ENCODE results near the gene DENND1B. TPM values are rescaled to one million over a fixed set of nuclear protein-coding genes. Genes with fewer than 3 reads are reported as not detected.

DENND1B gene
- total RNA-seq, 1 experiment from 2014 or later = 6.3 TPM

- WGBS (ENCODE audit: extremely low coverage, insufficient read length, low lambda C conversion rate) = no CpG with 5 or more reads among the region's 3 CpGs
- Histone ChIP-seq H3K27ac (ENCODE audit: insufficient read length, low read depth, low read length) (no peak overlapping the region), H3T11ph (ENCODE audit: low read length) (no peak overlapping the region), H2AFZ (ENCODE audit: low read length) (no peak overlapping the region), H3K79me1 (ENCODE audit: insufficient read depth, low read depth, low read length, poor library complexity, severe bottlenecking) (no peaks in the 10 kb centered on the region), H4K20me1 (ENCODE audit: control insufficient read depth, insufficient read depth, insufficient read length) (no peaks in the 10 kb centered on the region), H3K27me3 (ENCODE audit: insufficient read depth, low read length) (no peaks in the 10 kb centered on the region), H4K91ac (ENCODE audit: insufficient read length, low read depth, low read length) (no peak overlapping the region), H2BK12ac (ENCODE audit: insufficient read length, low read depth, low read length) (no peak overlapping the region), H2BK20ac (ENCODE audit: low read depth, low read length, poor library complexity, severe bottlenecking) (no peak overlapping the region), H2BK120ac (ENCODE audit: low read depth, low read length, poor library complexity, severe bottlenecking) (no peak overlapping the region), H4K8ac (replicated peaks; ENCODE audit: insufficient read length, low read depth, low read length) (no peak overlapping the region), H3K14ac (ENCODE audit: insufficient read depth, low read length) (no peak overlapping the region), H2AK5ac (ENCODE audit: insufficient read length, low read length) (no peak overlapping the region), H2BK15ac (ENCODE audit: low read depth, low read length) (no peak overlapping the region), H3K4me1 (ENCODE audit: insufficient read depth, low read length) (peaks cover 7% of the 10 kb centered on the region), H3K23ac (ENCODE audit: insufficient read length, low read depth, low read length) (no peak overlapping the region), H2BK5ac (ENCODE audit: insufficient read length, low read length) (no peak overlapping the region), H3K4ac (ENCODE audit: low read depth, low read length) (no peak overlapping the region), H4K5ac (ENCODE audit: insufficient read length, low read depth, low read length) (no peak overlapping the region), H3K9ac (ENCODE audit: extremely low read depth, insufficient read length, low read length) (no peak overlapping the region), H3K79me2 (ENCODE audit: insufficient read depth, low read length) (no peaks in the 10 kb centered on the region), H3K56ac (ENCODE audit: insufficient read length, low read depth, low read length) (no peak overlapping the region), H3K18ac (ENCODE audit: insufficient read length, low read depth, low read length) (no peak overlapping the region), H3K4me2 (ENCODE audit: insufficient read depth, insufficient read length, low read length) (no peak overlapping the region), H3K9me3 (ENCODE audit: control insufficient read depth, low read depth, low read length) (no peaks in the 10 kb centered on the region), H3K23me2 (ENCODE audit: insufficient read length, low read depth, low read length, poor library complexity, severe bottlenecking) (no peaks in the 10 kb centered on the region)
- Mint-ChIP-seq H3K9me3 (peaks cover 0 to 3% of the 10 kb centered on the region in 2 experiments; a peak in 1 of 5 replicates), H3K27me3 (ENCODE audit: low read depth) (no peaks in the 10 kb centered on the region), H3K36me3 (ENCODE audit: insufficient read depth in 1 of 3, low read depth in 3 of 3) (no peaks in the 10 kb centered on the region), H3K4me1 (peaks cover 54 to 61% of the 10 kb centered on the region in 2 experiments), H3K4me3 (no peak overlapping the region), H3K27ac (peak overlapping the region in 1 of 3 experiments; percentile 25; a peak in 1 of 7 replicates)
- DNase-seq = no peak
- no peak for TF ChIP-seq CTCF (conservative IDR thresholded peaks at IDR 0.05)
These were observed 33.6 kb upstream of the DENND1B start for GRCh38 chr1:197808880-197809279.
